Gastrocnemius medialis (tissue), 4 donors: Measurements from ENCODE around the gene GIPC3. TPM values are rescaled to one million over a fixed set of nuclear protein-coding genes. Genes with fewer than 3 reads are reported as not detected.

Experiments
- ATAC-seq, 2 donors: fragments of 150-250 bp; one replicate each; pipeline ENCODE4 v1.9.1; 2016
- DNase-seq, 2 donors: peaks; one replicate each; pipeline ENCODE4 v3.0.0-alpha.2; 2019
- H3K27ac ChIP-seq, 4 donors: fragments of 200-600 bp; sonication (generic); 1 replicate in 1 of 4; 2 replicates in 3 of 4; pipeline ENCODE4 v1.5.1; 2016 to 2018; ENCODE audit warnings: mild to moderate bottlenecking in 2 of 4, moderate library complexity in 1 of 4
- H3K27me3 ChIP-seq, 3 donors: fragments of 200-600 bp; sonication (generic) in 2 of 3; 1 replicate in 1 of 3; 2 replicates in 2 of 3; pipeline versions ENCODE4 v1.5.1 to v1.6.0; 2016 to 2019; ENCODE audit warnings: mild to moderate bottlenecking in 1 of 3, moderate library complexity in 1 of 3
- H3K36me3 ChIP-seq, 2 donors: fragments of 200-600 bp; sonication (generic) in 1 of 2; one replicate each; pipeline ENCODE4 v1.5.1; 2017 to 2018
- H3K4me1 ChIP-seq, 2 donors: fragments of 200-600 bp; sonication (generic) in 1 of 2; one replicate each; pipeline ENCODE4 v1.5.1; 2016 to 2017; ENCODE audit warnings: mild to moderate bottlenecking in 2 of 2
- H3K4me3 ChIP-seq, 4 donors: fragments of 200-600 bp; sonication (generic) in 3 of 4; 1 replicate in 1 of 4; 2 replicates in 3 of 4; pipeline ENCODE4 v1.5.1; 2016 to 2019; ENCODE audit warnings: mild to moderate bottlenecking in 2 of 4
- H3K9me3 ChIP-seq, 3 donors: fragments of 200-600 bp; sonication (generic) in 2 of 3; 1 replicate in 1 of 3; 2 replicates in 2 of 3; pipeline ENCODE4 v1.5.1; 2016 to 2019
- POLR2A ChIP-seq, 2 donors: fragments of 450-650 bp; IDR thresholded peaks; one replicate each; pipeline ENCODE4 v1.6.1; 2017; ENCODE audit warnings: antibody characterized with exemption in 2 of 2, mild to moderate bottlenecking in 2 of 2, moderate library complexity in 2 of 2
- in situ Hi-C, 4 donors: fragments of 200-750 bp; cut with MboI; loops; one replicate each; pipeline versions ENCODE4 v1.15.0 to v1.8.0; 2017; ENCODE audit warnings: low sequenced_read_pairs in 4 of 4
- intact Hi-C: fragments of 100-400 bp; cut with DNase I; formaldehyde crosslinking; loops from one replicate; pipeline ENCODE4 v1.15.1; 2023; ENCODE audit warnings: low total_unique reads
- total RNA-seq, 4 donors: library from RNA; depleted of rRNA; stranded (reverse); fragments of >200 nt; gene quantifications; one replicate each; pipeline versions ENCODE4 v1.1.0 to v1.2.3, GENCODE V29; 2016
- TF ChIP-seq, protein P1 (sequence below), 5 experiments: fragments of 450-650 bp in 3 of 5; fragments of 200-600 bp in 2 of 5; sonication (generic) in 2 of 5; IDR thresholded peaks in 4 of 5; conservative IDR thresholded peaks in 1 of 5; 1 replicate in 4 of 5; 2 replicates in 1 of 5; pipeline ENCODE4 v1.5.1; 2016 to 2019; ENCODE audit warnings: antibody characterized with exemption in 5 of 5, mild to moderate bottlenecking in 3 of 5, moderate library complexity in 3 of 5

Gene GIPC3
- total RNA-seq, 4 donors from 2014 or later: 0.15 to 1.1 (median 0.33) TPM

DNA sequence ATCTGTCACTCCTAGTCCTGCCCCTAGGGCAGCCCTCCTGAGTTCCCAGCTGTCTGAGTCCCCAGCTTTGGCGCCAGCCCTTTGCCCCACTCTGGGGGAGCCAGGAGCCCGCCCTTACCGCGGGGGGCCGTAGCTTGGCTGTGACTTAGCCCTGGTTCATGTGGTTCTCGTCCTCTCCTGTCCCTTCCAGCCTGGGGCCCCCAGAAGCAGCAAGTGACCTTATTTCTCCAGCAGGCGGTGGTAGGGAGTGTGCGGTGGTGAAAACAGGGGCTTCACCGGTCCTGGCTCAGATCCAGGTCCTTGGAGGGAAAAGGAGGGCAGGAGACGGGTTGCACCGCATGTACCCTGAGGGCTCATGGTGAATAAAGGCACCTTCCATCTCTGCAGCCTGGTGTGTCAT is 7.9 kb downstream of the GIPC3 start:
- in situ Hi-C loops: no loop called here
- no peak for TF ChIP-seq POLR2A (IDR thresholded peaks at IDR 0.05)
- TF ChIP-seq, protein P1, sequence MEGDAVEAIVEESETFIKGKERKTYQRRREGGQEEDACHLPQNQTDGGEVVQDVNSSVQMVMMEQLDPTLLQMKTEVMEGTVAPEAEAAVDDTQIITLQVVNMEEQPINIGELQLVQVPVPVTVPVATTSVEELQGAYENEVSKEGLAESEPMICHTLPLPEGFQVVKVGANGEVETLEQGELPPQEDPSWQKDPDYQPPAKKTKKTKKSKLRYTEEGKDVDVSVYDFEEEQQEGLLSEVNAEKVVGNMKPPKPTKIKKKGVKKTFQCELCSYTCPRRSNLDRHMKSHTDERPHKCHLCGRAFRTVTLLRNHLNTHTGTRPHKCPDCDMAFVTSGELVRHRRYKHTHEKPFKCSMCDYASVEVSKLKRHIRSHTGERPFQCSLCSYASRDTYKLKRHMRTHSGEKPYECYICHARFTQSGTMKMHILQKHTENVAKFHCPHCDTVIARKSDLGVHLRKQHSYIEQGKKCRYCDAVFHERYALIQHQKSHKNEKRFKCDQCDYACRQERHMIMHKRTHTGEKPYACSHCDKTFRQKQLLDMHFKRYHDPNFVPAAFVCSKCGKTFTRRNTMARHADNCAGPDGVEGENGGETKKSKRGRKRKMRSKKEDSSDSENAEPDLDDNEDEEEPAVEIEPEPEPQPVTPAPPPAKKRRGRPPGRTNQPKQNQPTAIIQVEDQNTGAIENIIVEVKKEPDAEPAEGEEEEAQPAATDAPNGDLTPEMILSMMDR (IDR thresholded peaks at IDR 0.05 in 4 of 5, conservative IDR thresholded peaks at IDR 0.05 in 1 of 5): no peak
- ATAC-seq: no peak

DNA sequence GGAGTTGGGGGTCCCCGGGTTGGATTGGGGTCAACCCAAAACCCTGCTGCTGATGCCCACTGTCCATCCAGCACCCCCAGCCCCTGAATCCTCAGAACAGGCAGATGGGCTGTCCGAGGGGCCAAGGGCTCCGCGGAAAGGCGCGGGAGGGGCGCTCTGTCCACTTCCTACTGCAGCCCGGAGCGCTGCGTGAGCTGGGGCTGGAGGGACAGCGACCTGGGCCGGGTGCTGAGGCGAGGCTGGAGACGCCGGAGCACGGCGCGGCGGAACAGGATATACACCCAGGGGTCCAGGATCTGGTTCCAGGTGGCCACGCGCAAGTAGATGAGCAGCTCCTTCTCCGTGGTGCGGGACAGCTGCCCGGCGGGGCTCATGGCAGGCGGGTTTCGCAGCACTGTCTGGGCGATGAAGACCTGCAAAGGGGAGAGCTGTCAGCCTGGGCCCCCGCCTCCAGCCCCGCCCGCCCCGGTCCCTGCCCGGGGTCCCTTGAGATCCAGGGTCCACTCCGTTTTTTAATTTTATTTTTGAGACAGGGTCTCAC is 10.3 kb downstream of the GIPC3 start:
- Histone ChIP-seq H3K4me1 (no peaks in the 10 kb centered on the region), H3K9me3 (no peaks in the 10 kb centered on the region), H3K27me3 (peaks cover 0 to 2% (median 0%) of the 10 kb centered on the region in 3 donors), H3K27ac (no peak overlapping the region), H3K36me3 (no peaks in the 10 kb centered on the region), H3K4me3 (no peak overlapping the region)
- in situ Hi-C loops: no loop called here
- intact Hi-C loops: no loop called here
- no peak for ATAC-seq
- no peak for TF ChIP-seq POLR2A (IDR thresholded peaks at IDR 0.05)
- TF ChIP-seq, protein P1 (IDR thresholded peaks at IDR 0.05 in 4 of 5, conservative IDR thresholded peaks at IDR 0.05 in 1 of 5): no peak
- DNase-seq: no peak

More for the DNA sequence above, 7.9 kb downstream of the GIPC3 start:
- H3K9me3 ChIP-seq: no peaks in the 10 kb centered on the region
- H3K27me3 ChIP-seq: peaks cover 0 to 2% (median 0%) of the 10 kb centered on the region in 3 donors
- no peaks in the 10 kb centered on the region for H3K4me1 ChIP-seq
- H3K27ac ChIP-seq: no peak overlapping the region
- intact Hi-C loops: no loop called here
- no peak overlapping the region for H3K4me3 ChIP-seq
- no peak for DNase-seq
- no peaks in the 10 kb centered on the region for H3K36me3 ChIP-seq

DNA sequence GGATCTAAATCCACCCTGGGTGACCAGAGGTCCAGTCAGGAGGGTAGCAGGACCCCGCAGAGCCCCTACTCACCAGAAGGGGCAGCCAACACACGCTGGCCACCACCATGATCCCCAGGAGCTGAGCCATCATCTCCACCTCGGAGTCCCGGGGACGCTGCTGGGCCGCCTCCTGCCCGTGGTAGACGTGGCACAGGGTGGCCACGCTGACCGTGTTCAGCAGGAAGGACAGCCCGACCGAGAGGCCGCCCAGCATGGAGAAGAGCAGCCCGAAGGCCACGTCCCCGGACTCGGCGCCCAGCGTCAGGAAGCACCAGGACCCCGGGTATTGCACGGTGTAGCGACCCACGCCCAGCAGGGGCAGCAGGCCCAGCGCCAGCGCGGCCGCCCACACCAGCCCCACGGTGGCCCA is 14.5 kb downstream of the GIPC3 start:
- intact Hi-C loops (no loop called here), in situ Hi-C loops (no loop called here)
- Histone ChIP-seq H3K4me3 (no peak overlapping the region), H3K9me3 (no peaks in the 10 kb centered on the region), H3K4me1 (peaks cover 0 to 2% of the 10 kb centered on the region in 2 donors), H3K27me3 (peaks cover 2 to 7% (median 3%) of the 10 kb centered on the region in 3 donors), H3K36me3 (no peaks in the 10 kb centered on the region), H3K27ac (no peak overlapping the region)
- DNase-seq (no peak), ATAC-seq (no peak)
- TF ChIP-seq, protein P1 (IDR thresholded peaks at IDR 0.05 in 4 of 5, conservative IDR thresholded peaks at IDR 0.05 in 1 of 5): no peak
- TF ChIP-seq POLR2A (IDR thresholded peaks at IDR 0.05): no peak

DNA sequence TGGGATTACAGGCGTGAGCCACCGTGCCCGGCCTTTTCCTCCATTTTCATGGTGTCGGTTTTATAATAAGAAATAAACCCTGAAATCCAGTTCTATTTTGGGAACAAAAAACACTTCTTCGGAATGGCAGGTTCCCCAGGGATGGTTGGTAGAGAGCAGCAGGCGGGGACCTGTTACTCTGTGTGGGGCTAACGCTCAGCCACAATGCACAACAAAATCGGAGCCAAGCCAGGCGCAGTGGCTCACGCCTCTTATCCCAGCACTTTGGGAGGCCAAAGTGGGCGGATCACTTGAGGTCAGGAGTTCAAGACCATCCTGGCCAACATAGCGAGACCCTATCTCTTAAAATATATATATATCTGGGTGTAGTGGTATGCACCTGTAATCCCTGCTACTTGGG is 15.7 kb downstream of the GIPC3 start:
- Histone ChIP-seq H3K36me3 (no peaks in the 10 kb centered on the region), H3K4me3 (no peak overlapping the region), H3K27me3 (peaks cover 13 to 14% (median 14%) of the 10 kb centered on the region in 3 donors), H3K4me1 (peaks cover 2 to 4% of the 10 kb centered on the region in 2 donors), H3K9me3 (no peaks in the 10 kb centered on the region), H3K27ac (no peak overlapping the region)
- TF ChIP-seq, protein P1 (IDR thresholded peaks at IDR 0.05 in 4 of 5, conservative IDR thresholded peaks at IDR 0.05 in 1 of 5): no peak
- no peak for TF ChIP-seq POLR2A (IDR thresholded peaks at IDR 0.05)
- in situ Hi-C loops (no loop called here), intact Hi-C loops (no loop called here)
- no peak for ATAC-seq
- DNase-seq: no peak
